CD4-positive, alpha-beta memory T cell (primary cell): ENCODE results near the gene IL17RA. TPM values are rescaled to one million over a fixed set of nuclear protein-coding genes. Genes with fewer than 3 reads are reported as not detected.
A peak's percentile ranks its signal among the peaks of the same experiment; 100 is the strongest.

Experiments
- CTCF ChIA-PET: fragments of 350-600 bp; sonication (Branson Sonifier 250); formaldehyde crosslinking; loops from one replicate; lab custom pipeline; 2021; ENCODE audit warnings: inconsistent platforms; ENCODE audit not compliant: partially characterized antibody; lab: Charles Lee
- POLR2A ChIA-PET: fragments of 350-600 bp; sonication (Branson Sonifier 250); formaldehyde crosslinking; loops from one replicate; lab custom pipeline; 2021; ENCODE audit not compliant: partially characterized antibody; lab: Charles Lee
- DNase-seq, 5 donors: peaks; one replicate each; pipeline versions ENCODE4 v3.0.0 to v3.0.0-alpha.2; 2020 to 2022; ENCODE audit warnings: mixed read lengths in 1 of 5
- H3K27ac ChIP-seq: one replicate; pipeline ENCODE4 v1.7.0; 2013; ENCODE audit warnings: low read depth, low read length
- H3K27me3 ChIP-seq: 2 replicates; pipeline ENCODE4 v1.7.0; 2013; ENCODE audit warnings: mild to moderate bottlenecking, low read length, moderate library complexity; ENCODE audit not compliant: insufficient read depth
- H3K36me3 ChIP-seq: 2 replicates; pipeline ENCODE4 v1.7.0; 2013; ENCODE audit warnings: mild to moderate bottlenecking, low read length, moderate library complexity; ENCODE audit not compliant: insufficient read depth
- H3K4me1 ChIP-seq: 2 replicates; pipeline ENCODE4 v1.7.0; 2013; ENCODE audit warnings: mild to moderate bottlenecking, low read length, moderate library complexity; ENCODE audit not compliant: insufficient read depth
- H3K4me3 ChIP-seq, 2 donors: one replicate each; pipeline ENCODE4 v1.7.0; 2013; ENCODE audit warnings: low read length in 2 of 2, mild to moderate bottlenecking in 1 of 2
- H3K9me3 ChIP-seq, 2 donors: one replicate each; pipeline ENCODE4 v1.7.0; 2013; ENCODE audit warnings: low read length in 2 of 2, control low read depth in 1 of 2; ENCODE audit not compliant: control insufficient read depth in 1 of 2
- H3K27ac Mint-ChIP-seq, 7 donors: one replicate each; pipeline ENCODE4 v1.8.0; 2020 to 2021; ENCODE audit warnings: mixed read lengths in 7 of 7, mild to moderate bottlenecking in 6 of 7, inconsistent platforms in 3 of 7, moderate library complexity in 3 of 7
- H3K27me3 Mint-ChIP-seq, 2 donors: one replicate each; pipeline ENCODE4 v1.8.0; 2020 to 2021; ENCODE audit warnings: mixed read lengths in 2 of 2
- H3K36me3 Mint-ChIP-seq, 2 donors: one replicate each; pipeline ENCODE4 v1.8.0; 2020 to 2021; ENCODE audit warnings: mixed read lengths in 2 of 2, inconsistent platforms in 1 of 2, mild to moderate bottlenecking in 1 of 2
- H3K4me1 Mint-ChIP-seq, 4 donors: one replicate each; pipeline ENCODE4 v1.8.0; 2020 to 2021; ENCODE audit warnings: mixed read lengths in 4 of 4, mild to moderate bottlenecking in 1 of 4
- H3K4me3 Mint-ChIP-seq, 8 donors: one replicate each; pipeline ENCODE4 v1.8.0; 2020 to 2021; ENCODE audit warnings: mixed read lengths in 8 of 8, mild to moderate bottlenecking in 7 of 8, moderate library complexity in 6 of 8, inconsistent platforms in 3 of 8
- H3K9me3 Mint-ChIP-seq, 8 donors: one replicate each; pipeline ENCODE4 v1.8.0; 2020 to 2021; ENCODE audit warnings: mixed read lengths in 8 of 8, mild to moderate bottlenecking in 5 of 8, inconsistent platforms in 3 of 8, moderate library complexity in 1 of 8
- intact Hi-C: fragments of 100-400 bp; cut with micrococcal nuclease; formaldehyde crosslinking; loops from one replicate; pipeline ENCODE4 v1.15.1; 2023
- polyA plus RNA-seq, 2 donors: library from polyadenylated mRNA; unstranded; fragments of 300-500 nt; fragmentation: Illumina TruSeq; gene quantifications; one replicate each; pipeline ENCODE4 v1.2.3, GENCODE V29; 2021
- total RNA-seq, 2 experiments: library from RNA; stranded (reverse); gene quantifications; one replicate each; pipeline ENCODE4 v1.2.3, GENCODE V29; 2021

The IL17RA gene
- total and polyA plus RNA-seq, 4 experiments from 2014 or later = 19.8 to 77.2 (median 55.7) TPM

DNA sequence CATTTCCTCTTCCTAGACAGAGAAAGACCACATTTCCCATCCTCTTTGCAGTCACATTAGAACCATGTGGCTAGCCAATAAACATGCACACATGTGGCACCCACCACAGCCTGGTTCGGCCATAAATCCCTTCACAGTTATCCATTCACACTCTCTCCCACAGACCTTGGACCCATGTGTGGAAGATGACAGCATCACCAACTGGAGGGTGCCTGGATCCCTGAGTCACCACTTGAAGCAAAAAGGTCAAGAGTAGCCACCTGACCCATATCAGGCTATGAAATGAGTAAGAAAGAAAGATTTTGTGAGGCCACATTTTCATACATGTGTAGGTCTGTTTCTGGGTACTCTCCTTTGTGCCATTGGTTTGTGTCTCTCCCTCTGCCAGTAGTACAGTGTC, 45.4 kb downstream of the IL17RA start:
- Mint-ChIP-seq H3K27ac (no peak overlapping the region), H3K9me3 (no peaks in the 10 kb centered on the region), H3K36me3 (peaks cover 3 to 6% of the 10 kb centered on the region in 2 donors), H3K27me3 (no peaks in the 10 kb centered on the region), H3K4me1 (peaks cover 0 to 2% (median 0%) of the 10 kb centered on the region in 4 donors), H3K4me3 (no peak overlapping the region)
- H3K27me3 ChIP-seq = no peaks in the 10 kb centered on the region
- H3K27ac ChIP-seq = no peak overlapping the region
- H3K9me3 ChIP-seq = no peaks in the 10 kb centered on the region
- H3K36me3 ChIP-seq = no peaks in the 10 kb centered on the region
- intact Hi-C loops = no loop called here
- ChIA-PET POLR2A (no interaction called here), CTCF (no interaction called here)
- no peak overlapping the region for H3K4me3 ChIP-seq
- DNase-seq = no peak
- no peaks in the 10 kb centered on the region for H3K4me1 ChIP-seq

- peaks cover 5 to 7% of the 10 kb centered on the region in 2 donors for H3K36me3 Mint-ChIP-seq
- no peaks in the 10 kb centered on the region for H3K27me3 Mint-ChIP-seq
- H3K4me3 Mint-ChIP-seq = no peak overlapping the region
- H3K4me3 ChIP-seq = no peak overlapping the region
- POLR2A ChIA-PET = no interaction called here
- no peak overlapping the region for H3K27ac ChIP-seq
- peaks cover 0 to 2% (median 0%) of the 10 kb centered on the region in 4 donors for H3K4me1 Mint-ChIP-seq
- CTCF ChIA-PET = interaction anchor here (1.0 kb wide), 1 partner anchor 40 kb away, joined by 3 read pairs; no protein-coding TSS in a partner anchor
- H3K9me3 Mint-ChIP-seq = no peaks in the 10 kb centered on the region
- H3K27me3 ChIP-seq = no peaks in the 10 kb centered on the region
- H3K27ac Mint-ChIP-seq = no peak overlapping the region
- H3K9me3 ChIP-seq = no peaks in the 10 kb centered on the region
- intact Hi-C loops = no loop called here
- H3K4me1 ChIP-seq = no peaks in the 10 kb centered on the region
- no peak for DNase-seq
- H3K36me3 ChIP-seq = no peaks in the 10 kb centered on the region
Observed at GRCh38 chr22:17131686-17132085, 46.9 kb downstream of the IL17RA start.

GRCh38 chr22:17132112-17132511, 47.3 kb downstream of the IL17RA start:
- no peak for DNase-seq
- Histone ChIP-seq H3K27me3 (no peaks in the 10 kb centered on the region), H3K4me3 (no peak overlapping the region), H3K9me3 (no peaks in the 10 kb centered on the region), H3K4me1 (no peaks in the 10 kb centered on the region), H3K36me3 (no peaks in the 10 kb centered on the region), H3K27ac (no peak overlapping the region)
- peaks cover 0 to 4% (median 0%) of the 10 kb centered on the region in 4 donors for H3K4me1 Mint-ChIP-seq
- H3K9me3 Mint-ChIP-seq = no peaks in the 10 kb centered on the region
- ChIA-PET CTCF (no interaction called here), POLR2A (interaction anchor here (0.6 kb wide), 1 partner anchor 48 kb away, joined by 4 read pairs; no protein-coding TSS in a partner anchor)
- intact Hi-C loops = no loop called here
- H3K36me3 Mint-ChIP-seq = peaks cover 9 to 10% of the 10 kb centered on the region in 2 donors
- H3K4me3 Mint-ChIP-seq = no peak overlapping the region
- no peak overlapping the region for H3K27ac Mint-ChIP-seq
- no peaks in the 10 kb centered on the region for H3K27me3 Mint-ChIP-seq

DNA sequence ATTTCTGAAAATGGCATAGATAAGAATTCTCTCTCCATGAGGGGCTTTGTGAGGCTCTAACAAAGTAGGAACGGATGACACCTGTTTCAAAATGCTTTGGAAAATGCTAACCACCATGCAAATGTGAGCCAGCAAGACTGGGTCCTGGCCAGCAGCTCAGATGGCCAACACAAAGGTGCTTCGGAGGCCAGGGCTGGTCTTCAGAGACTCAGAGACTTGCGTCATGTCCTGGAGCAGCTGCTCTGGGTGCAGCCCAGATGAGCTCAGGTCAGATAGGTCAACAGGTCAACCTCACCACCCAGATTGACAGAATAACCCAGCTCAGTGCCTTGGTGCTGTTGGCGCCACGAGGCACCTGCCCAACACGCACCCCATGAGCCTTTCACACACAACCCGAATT, 48.3 kb downstream of the IL17RA start:
- Histone ChIP-seq H3K4me3 (no peak overlapping the region), H3K27ac (no peak overlapping the region), H3K27me3 (no peaks in the 10 kb centered on the region), H3K36me3 (no peaks in the 10 kb centered on the region), H3K9me3 (no peaks in the 10 kb centered on the region), H3K4me1 (no peaks in the 10 kb centered on the region)
- no peak for DNase-seq
- Mint-ChIP-seq H3K9me3 (no peaks in the 10 kb centered on the region), H3K27me3 (no peaks in the 10 kb centered on the region), H3K27ac (no peak overlapping the region), H3K4me1 (peaks cover 0 to 4% (median 0%) of the 10 kb centered on the region in 4 donors), H3K36me3 (peaks cover 10 to 13% of the 10 kb centered on the region in 2 donors), H3K4me3 (no peak overlapping the region)
- CTCF ChIA-PET = no interaction called here
- intact Hi-C loops = no loop called here
- POLR2A ChIA-PET = no interaction called here

GRCh38 chr22:17135153-17135760, 50.5 kb downstream of the IL17RA start:
- CTCF ChIA-PET = no interaction called here
- H3K36me3 ChIP-seq = no peaks in the 10 kb centered on the region
- Mint-ChIP-seq H3K27me3 (no peaks in the 10 kb centered on the region), H3K9me3 (no peaks in the 10 kb centered on the region), H3K4me1 (peaks cover 0 to 4% (median 0%) of the 10 kb centered on the region in 4 donors), H3K4me3 (no peak overlapping the region), H3K27ac (peak overlapping the region in 2 of 7 donors; percentile 29 to 74), H3K36me3 (peaks cover 22 to 26% of the 10 kb centered on the region in 2 donors)
- no peaks in the 10 kb centered on the region for H3K4me1 ChIP-seq
- intact Hi-C loops = no loop called here
- H3K9me3 ChIP-seq = no peaks in the 10 kb centered on the region
- POLR2A ChIA-PET = interaction anchor here (1.2 kb wide), 1 partner anchor 46 kb away, joined by 3 read pairs; no protein-coding TSS in a partner anchor
- DNase-seq = no peak
- no peak overlapping the region for H3K4me3 ChIP-seq
- no peaks in the 10 kb centered on the region for H3K27me3 ChIP-seq
- H3K27ac ChIP-seq = no peak overlapping the region

- H3K9me3 ChIP-seq = no peaks in the 10 kb centered on the region
- Mint-ChIP-seq H3K4me1 (peaks cover 0 to 4% (median 0%) of the 10 kb centered on the region in 4 donors), H3K36me3 (peaks cover 26 to 42% of the 10 kb centered on the region in 2 donors), H3K27me3 (no peaks in the 10 kb centered on the region), H3K27ac (peak overlapping the region in 1 of 7 donors; percentile 5), H3K4me3 (no peak overlapping the region), H3K9me3 (no peaks in the 10 kb centered on the region)
- H3K27me3 ChIP-seq = no peaks in the 10 kb centered on the region
- H3K36me3 ChIP-seq = peaks cover 4% of the 10 kb centered on the region
- H3K4me3 ChIP-seq = no peak overlapping the region
- no peaks in the 10 kb centered on the region for H3K4me1 ChIP-seq
- CTCF ChIA-PET = no interaction called here
- intact Hi-C loops = no loop called here
- POLR2A ChIA-PET = no interaction called here
- no peak overlapping the region for H3K27ac ChIP-seq
- DNase-seq = no peak
Observed at GRCh38 chr22:17137170-17137569, 52.4 kb downstream of the IL17RA start.

DNA sequence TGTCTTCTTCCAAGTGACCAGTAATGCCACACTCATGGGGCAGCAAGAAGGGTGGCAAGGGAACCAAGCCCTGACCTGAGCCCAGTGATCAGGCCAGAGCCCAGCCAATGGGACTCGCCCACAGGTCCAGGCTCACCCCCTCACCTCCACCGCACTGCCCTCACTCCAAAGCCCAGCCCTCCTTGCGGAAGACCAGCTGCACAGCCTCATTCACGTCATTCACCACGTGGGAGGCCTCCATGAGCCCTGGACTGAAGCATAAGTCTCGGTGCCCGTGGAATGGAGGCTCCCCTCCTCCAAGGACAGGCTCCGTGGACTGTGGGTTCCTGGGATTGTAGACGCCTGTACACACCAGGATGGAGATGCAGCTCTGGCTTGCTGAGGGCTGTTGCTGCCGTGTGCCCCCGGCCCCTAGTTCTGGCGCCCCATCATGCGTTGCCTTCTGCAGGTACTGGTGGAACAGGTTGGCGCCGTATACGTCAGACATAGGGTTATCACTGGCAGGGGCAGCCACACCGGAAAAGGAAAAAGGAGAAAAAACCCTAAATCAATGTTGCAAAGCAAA, 53.1 kb downstream of the IL17RA start:
- intact Hi-C loops = no loop called here
- ChIA-PET POLR2A (interaction anchor here (0.6 kb wide), 1 partner anchor 364 kb away, joined by 3 read pairs; no protein-coding TSS in a partner anchor), CTCF (no interaction called here)
- Mint-ChIP-seq H3K4me3 (no peak overlapping the region), H3K4me1 (peaks cover 0 to 4% (median 0%) of the 10 kb centered on the region in 4 donors), H3K36me3 (peaks cover 31 to 50% of the 10 kb centered on the region in 2 donors), H3K27me3 (no peaks in the 10 kb centered on the region), H3K27ac (no peak overlapping the region), H3K9me3 (no peaks in the 10 kb centered on the region)
- Histone ChIP-seq H3K4me1 (no peaks in the 10 kb centered on the region), H3K4me3 (no peak overlapping the region), H3K36me3 (peaks cover 4% of the 10 kb centered on the region), H3K9me3 (no peaks in the 10 kb centered on the region), H3K27me3 (no peaks in the 10 kb centered on the region), H3K27ac (no peak overlapping the region)
- DNase-seq = no peak
